Neural progenitor cell (in vitro differentiated cells): Measurements from ENCODE around the gene ATM. TPM values are rescaled to one million over a fixed set of nuclear protein-coding genes. Genes with fewer than 3 reads are reported as not detected.

Experiments
- DNase-seq: peaks from one replicate; pipeline ENCODE4 v3.0.0-alpha.2; 2016; ENCODE audit warnings: low spot score
- H2AFZ ChIP-seq: fragments of 200-600 bp; sonication (generic); replicated peaks from 2 replicates; pipeline ENCODE4 v1.6.1; 2016; ENCODE audit warnings: antibody characterized with exemption
- H3F3A ChIP-seq: fragments of 200-600 bp; sonication (generic); 2 replicates; pipeline ENCODE4 v1.6.1; 2016; ENCODE audit warnings: antibody characterized with exemption, low read depth
- H3K27ac ChIP-seq: fragments of 200-600 bp; sonication (generic); 2 replicates; pipeline ENCODE4 v1.5.1; 2016; ENCODE audit warnings: mild to moderate bottlenecking
- H3K27me3 ChIP-seq: fragments of 200-600 bp; sonication (generic); 2 replicates; pipeline ENCODE4 v1.6.1; 2016; ENCODE audit warnings: mild to moderate bottlenecking, moderate library complexity
- H3K36me3 ChIP-seq: fragments of 200-600 bp; sonication (generic); 2 replicates; pipeline ENCODE4 v1.5.1; 2016
- H3K4me1 ChIP-seq: fragments of 200-600 bp; sonication (generic); 2 replicates; pipeline ENCODE4 v1.6.1; 2016; ENCODE audit warnings: mixed run types
- H3K4me2 ChIP-seq: fragments of 200-600 bp; sonication (generic); 2 replicates; pipeline ENCODE4 v1.6.1; 2016
- H3K4me3 ChIP-seq: fragments of 200-600 bp; sonication (generic); 2 replicates; pipeline ENCODE4 v1.5.1; 2016
- H3K79me2 ChIP-seq: fragments of 200-600 bp; sonication (generic); 2 replicates; pipeline ENCODE4 v1.6.1; 2016; ENCODE audit warnings: low read depth
- H3K9ac ChIP-seq: fragments of 200-600 bp; sonication (generic); 2 replicates; pipeline ENCODE4 v1.6.1; 2016
- H3K9me3 ChIP-seq: fragments of 200-600 bp; sonication (generic); 2 replicates; pipeline ENCODE4 v1.5.1; 2016; ENCODE audit warnings: low read depth
- H4K20me1 ChIP-seq: fragments of 200-600 bp; sonication (generic); 2 replicates; pipeline ENCODE4 v1.6.1; 2016; ENCODE audit warnings: low read depth
- H3K27ac Mint-ChIP-seq: 3 replicates; pipeline ENCODE4 v1.8.0; 2021; ENCODE audit warnings: mixed read lengths
- H3K27me3 Mint-ChIP-seq: 2 replicates; pipeline ENCODE4 v1.8.0; 2022; ENCODE audit warnings: low read depth, mild to moderate bottlenecking, inconsistent platforms, moderate library complexity, mixed read lengths; ENCODE audit not compliant: insufficient read depth
- H3K36me3 Mint-ChIP-seq: 3 replicates; pipeline ENCODE4 v1.8.0; 2021; ENCODE audit warnings: mixed read lengths
- H3K4me1 Mint-ChIP-seq: 3 replicates; pipeline ENCODE4 v1.8.0; 2021; ENCODE audit warnings: mixed read lengths
- H3K4me3 Mint-ChIP-seq: 3 replicates; pipeline ENCODE4 v1.8.0; 2021; ENCODE audit warnings: mild to moderate bottlenecking, moderate library complexity, mixed read lengths
- H3K9me3 Mint-ChIP-seq: 3 replicates; pipeline ENCODE4 v1.8.0; 2020; ENCODE audit warnings: mixed read lengths
- CTCF ChIP-seq: fragments of 200-600 bp; sonication (generic); IDR thresholded peaks from 2 replicates; pipeline ENCODE4 v1.5.1; 2017; ENCODE audit warnings: antibody characterized with exemption, mild to moderate bottlenecking
- EZH2 ChIP-seq: fragments of 200-600 bp; sonication (generic); IDR thresholded peaks from 2 replicates; pipeline ENCODE4 v1.6.1; 2017; ENCODE audit warnings: antibody characterized with exemption, mild to moderate bottlenecking, moderate library complexity
- EZH2phosphoT487 ChIP-seq: fragments of 200-600 bp; sonication (generic); IDR thresholded peaks from 2 replicates; pipeline ENCODE4 v1.6.1; 2017; ENCODE audit warnings: antibody characterized with exemption
- total RNA-seq: library from RNA; depleted of rRNA; stranded (reverse); fragments of >200 nt; gene quantifications from 2 replicates; pipeline ENCODE4 v1.2.3, GENCODE V29; 2015; ENCODE audit warnings: low replicate concordance

ATM gene
- total RNA-seq, 1 donor from 2014 or later, result 105 TPM

GRCh38 chr11:108322666-108323065, 99.8 kb downstream of the ATM start:
- Mint-ChIP-seq H3K27me3 (no peaks in the 10 kb centered on the region), H3K4me1 (no peaks in the 10 kb centered on the region), H3K36me3 (peaks cover 10% of the 10 kb centered on the region), H3K9me3 (no peaks in the 10 kb centered on the region), H3K4me3 (no peak overlapping the region), H3K27ac (no peak overlapping the region)
- Histone ChIP-seq H3K4me1 (no peaks in the 10 kb centered on the region), H3F3A (no peaks in the 10 kb centered on the region), H3K9ac (no peak overlapping the region), H3K27me3 (no peaks in the 10 kb centered on the region), H4K20me1 (no peaks in the 10 kb centered on the region), H3K9me3 (no peaks in the 10 kb centered on the region), H3K79me2 (no peaks in the 10 kb centered on the region), H3K27ac (no peak overlapping the region), H2AFZ (no peak overlapping the region), H3K4me3 (no peak overlapping the region), H3K4me2 (no peak overlapping the region), H3K36me3 (peaks cover 14% of the 10 kb centered on the region)
- TF ChIP-seq EZH2phosphoT487, result no peak
- TF ChIP-seq CTCF, result no peak
- no peak for TF ChIP-seq EZH2
- DNase-seq, result no peak

- Histone ChIP-seq H2AFZ (no peak overlapping the region), H3K79me2 (no peaks in the 10 kb centered on the region), H3K9me3 (no peaks in the 10 kb centered on the region), H3K4me2 (no peak overlapping the region), H3K27ac (no peak overlapping the region), H3F3A (no peaks in the 10 kb centered on the region), H3K4me3 (no peak overlapping the region), H3K27me3 (no peaks in the 10 kb centered on the region), H3K9ac (no peak overlapping the region), H3K36me3 (peaks cover 14% of the 10 kb centered on the region), H4K20me1 (no peaks in the 10 kb centered on the region), H3K4me1 (no peaks in the 10 kb centered on the region)
- H3K9me3 Mint-ChIP-seq, result no peaks in the 10 kb centered on the region
- no peak for DNase-seq
- H3K4me1 Mint-ChIP-seq, result no peaks in the 10 kb centered on the region
- no peak overlapping the region for H3K27ac Mint-ChIP-seq
- no peaks in the 10 kb centered on the region for H3K27me3 Mint-ChIP-seq
- peaks cover 10% of the 10 kb centered on the region for H3K36me3 Mint-ChIP-seq
- TF ChIP-seq EZH2phosphoT487 (no peak), CTCF (no peak), EZH2 (no peak)
- H3K4me3 Mint-ChIP-seq, result no peak overlapping the region
Observed at GRCh38 chr11:108324587-108324986, 101.7 kb downstream of the ATM start.

GRCh38 chr11:108333403-108333899, 110.6 kb downstream of the ATM start:
- H3K36me3 Mint-ChIP-seq, result peaks cover 19% of the 10 kb centered on the region
- Histone ChIP-seq H3K4me3 (no peak overlapping the region), H3K27me3 (no peaks in the 10 kb centered on the region), H3K9ac (no peak overlapping the region), H3K4me1 (no peaks in the 10 kb centered on the region), H3K27ac (no peak overlapping the region), H2AFZ (no peak overlapping the region), H3K4me2 (no peak overlapping the region), H3K36me3 (peaks cover 7% of the 10 kb centered on the region), H3K79me2 (no peaks in the 10 kb centered on the region), H3F3A (no peaks in the 10 kb centered on the region), H3K9me3 (no peaks in the 10 kb centered on the region), H4K20me1 (no peaks in the 10 kb centered on the region)
- H3K4me1 Mint-ChIP-seq, result no peaks in the 10 kb centered on the region
- H3K9me3 Mint-ChIP-seq, result no peaks in the 10 kb centered on the region
- no peaks in the 10 kb centered on the region for H3K27me3 Mint-ChIP-seq
- no peak for TF ChIP-seq EZH2phosphoT487
- no peak for TF ChIP-seq EZH2
- TF ChIP-seq CTCF, result no peak
- no peak overlapping the region for H3K27ac Mint-ChIP-seq
- DNase-seq, result no peak
- H3K4me3 Mint-ChIP-seq, result no peak overlapping the region
